ENCODE data around the gene RFX1.

RFX1 gene

GRCh38 chr19:13986348-13986904 lies 19.7 kb downstream of the RFX1 start:
- Histone ChIP-seq H3K9ac (peak overlapping the region; percentile 69), H3K27ac (peak overlapping the region; percentile 100), H3K4me2 (ENCODE audit: low read length) (peak overlapping the region; percentile 79), H3K4me3 (ENCODE audit: low read depth, low read length) (peak overlapping the region; percentile 50), H3K9me3 (ENCODE audit: control insufficient read depth, low read length) (no peaks in the 10 kb centered on the region), H3K79me2 (peaks cover 2% of the 10 kb centered on the region), H2AFZ (peak overlapping the region; percentile 65), H3K36me3 (ENCODE audit: control insufficient read depth, insufficient read depth, low read length) (no peaks in the 10 kb centered on the region), H3K27me3 (ENCODE audit: control insufficient read depth, insufficient read depth, low read length) (no peaks in the 10 kb centered on the region), H3K4me1 (peaks cover 75% of the 10 kb centered on the region)
- no peak for TF ChIP-seq CTCF (IDR thresholded peaks at IDR 0.05)

- no peak for TF ChIP-seq CTCF (IDR thresholded peaks at IDR 0.05)
- Histone ChIP-seq H3K9me3 (ENCODE audit: control insufficient read depth, low read length) (no peaks in the 10 kb centered on the region), H3K27ac (peak overlapping the region; percentile 100), H3K36me3 (ENCODE audit: control insufficient read depth, insufficient read depth, low read length) (no peaks in the 10 kb centered on the region), H3K9ac (peak overlapping the region; percentile 28), H3K27me3 (ENCODE audit: control insufficient read depth, insufficient read depth, low read length) (no peaks in the 10 kb centered on the region), H2AFZ (peak overlapping the region; percentile 65), H3K4me3 (ENCODE audit: low read depth, low read length) (peak overlapping the region; percentile 50), H3K79me2 (peaks cover 2% of the 10 kb centered on the region), H3K4me1 (peaks cover 80% of the 10 kb centered on the region), H3K4me2 (ENCODE audit: low read length) (peak overlapping the region; percentile 79)
These were observed 20.3 kb downstream of the RFX1 start for GRCh38 chr19:13985771-13986347.

GRCh38 chr19:13984875-13985741 lies 21.0 kb downstream of the RFX1 start:
- TF ChIP-seq CTCF (IDR thresholded peaks at IDR 0.05): no peak
- Histone ChIP-seq H3K4me3 (ENCODE audit: low read depth, low read length) (peak overlapping the region; percentile 50), H3K27me3 (ENCODE audit: control insufficient read depth, insufficient read depth, low read length) (no peaks in the 10 kb centered on the region), H2AFZ (peak overlapping the region; percentile 65), H3K79me2 (peaks cover 2% of the 10 kb centered on the region), H3K4me2 (ENCODE audit: low read length) (peak overlapping the region; percentile 79), H3K9ac (no peak overlapping the region), H3K27ac (peak overlapping the region; percentile 100), H3K4me1 (peaks cover 83% of the 10 kb centered on the region), H3K9me3 (ENCODE audit: control insufficient read depth, low read length) (no peaks in the 10 kb centered on the region), H3K36me3 (ENCODE audit: control insufficient read depth, insufficient read depth, low read length) (no peaks in the 10 kb centered on the region)

- Histone ChIP-seq H3K4me1 (peaks cover 84% of the 10 kb centered on the region), H3K27me3 (ENCODE audit: control insufficient read depth, insufficient read depth, low read length) (no peaks in the 10 kb centered on the region)
These were observed 21.9 kb downstream of the RFX1 start for GRCh38 chr19:13984186-13984585.

More at GRCh38 chr19:13984186-13984585, 21.9 kb downstream of the RFX1 start:
- Histone ChIP-seq H3K27ac (peak overlapping the region; percentile 100), H3K4me3 (ENCODE audit: low read depth, low read length) (no peak overlapping the region), H3K36me3 (ENCODE audit: control insufficient read depth, insufficient read depth, low read length) (no peaks in the 10 kb centered on the region), H3K9me3 (ENCODE audit: control insufficient read depth, low read length) (no peaks in the 10 kb centered on the region), H3K4me2 (ENCODE audit: low read length) (peak overlapping the region; percentile 42), H3K9ac (no peak overlapping the region), H3K79me2 (peaks cover 5% of the 10 kb centered on the region), H2AFZ (no peak overlapping the region)
- TF ChIP-seq CTCF (IDR thresholded peaks at IDR 0.05): no peak
